GM19455 (cell line): ENCODE data around the gene CHST9.

ENCODE experiments used
- ATAC-seq: cut with Tn5 transposase; IDR thresholded peaks from one replicate; pipeline ENCODE4 v1.9.1; 2021; ENCODE audit not compliant: unreplicated experiment

Gene CHST9

DNA sequence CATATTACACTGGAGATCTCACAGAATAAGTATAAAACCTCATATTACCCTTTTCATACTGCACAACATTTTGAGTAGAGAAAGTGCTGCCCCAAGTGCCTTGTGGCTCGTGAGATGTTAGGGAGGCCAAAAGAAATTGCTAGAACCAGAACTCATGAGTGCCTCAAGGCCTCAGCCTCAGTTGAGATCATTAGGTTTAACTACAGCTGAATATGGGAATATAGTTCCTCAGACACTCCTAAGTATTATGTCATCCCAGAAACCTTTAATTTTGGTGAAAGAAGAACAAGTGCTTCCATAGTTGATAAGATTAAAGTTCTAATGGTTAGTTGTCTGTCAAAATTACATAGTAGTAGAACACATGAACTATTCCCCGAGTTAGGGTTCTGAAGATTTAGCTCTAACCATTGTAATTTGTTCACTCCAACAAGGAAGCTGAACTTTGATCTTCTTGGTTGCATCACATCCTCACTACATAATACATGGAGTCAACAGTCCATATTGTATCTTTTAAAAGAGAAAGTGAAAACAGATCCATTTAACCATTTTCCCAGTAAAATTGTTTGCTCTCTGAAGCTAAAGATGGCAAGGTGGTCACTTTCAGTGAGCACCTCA is 310.0 kb downstream of the CHST9 start:
- no peak for ATAC-seq

DNA sequence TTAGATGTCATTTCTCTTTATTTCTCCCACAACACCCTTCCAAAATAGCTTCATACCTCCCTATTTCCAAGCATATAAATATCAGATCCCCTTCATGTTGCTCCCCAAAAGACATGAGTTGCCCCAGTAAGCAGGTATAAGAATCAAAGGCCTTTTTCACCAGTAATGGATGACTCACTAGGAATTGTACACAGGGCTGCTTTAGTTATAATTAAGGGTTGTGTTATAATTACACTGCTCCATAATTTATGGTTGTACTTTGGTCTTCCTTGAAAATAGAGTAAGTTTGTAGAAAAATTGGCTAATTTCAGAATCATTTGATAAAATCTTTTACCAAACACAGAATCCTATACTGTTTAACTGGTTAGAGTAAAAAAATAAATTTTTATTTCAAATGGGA is 310.8 kb downstream of the CHST9 start:
- no peak for ATAC-seq

DNA sequence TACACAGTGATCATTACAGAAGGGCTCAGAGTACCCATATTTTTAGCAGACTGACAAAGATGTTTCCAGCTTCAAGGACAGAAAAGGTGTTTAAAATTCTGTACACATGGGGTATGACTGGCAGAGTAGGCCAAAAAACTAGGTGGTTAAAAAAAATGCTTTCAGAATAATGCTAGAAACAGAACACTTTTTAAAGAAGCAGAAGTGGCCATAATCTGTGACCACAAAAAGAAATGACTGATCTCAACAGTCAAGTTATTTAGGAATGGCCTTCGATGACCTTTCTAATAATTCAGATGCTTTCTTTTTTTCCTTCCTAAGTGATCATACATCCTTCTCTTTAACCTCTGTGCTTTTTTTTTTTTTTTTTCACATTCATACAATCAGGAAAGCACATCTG is 315.5 kb downstream of the CHST9 start:
- peak; percentile 60 for ATAC-seq

DNA sequence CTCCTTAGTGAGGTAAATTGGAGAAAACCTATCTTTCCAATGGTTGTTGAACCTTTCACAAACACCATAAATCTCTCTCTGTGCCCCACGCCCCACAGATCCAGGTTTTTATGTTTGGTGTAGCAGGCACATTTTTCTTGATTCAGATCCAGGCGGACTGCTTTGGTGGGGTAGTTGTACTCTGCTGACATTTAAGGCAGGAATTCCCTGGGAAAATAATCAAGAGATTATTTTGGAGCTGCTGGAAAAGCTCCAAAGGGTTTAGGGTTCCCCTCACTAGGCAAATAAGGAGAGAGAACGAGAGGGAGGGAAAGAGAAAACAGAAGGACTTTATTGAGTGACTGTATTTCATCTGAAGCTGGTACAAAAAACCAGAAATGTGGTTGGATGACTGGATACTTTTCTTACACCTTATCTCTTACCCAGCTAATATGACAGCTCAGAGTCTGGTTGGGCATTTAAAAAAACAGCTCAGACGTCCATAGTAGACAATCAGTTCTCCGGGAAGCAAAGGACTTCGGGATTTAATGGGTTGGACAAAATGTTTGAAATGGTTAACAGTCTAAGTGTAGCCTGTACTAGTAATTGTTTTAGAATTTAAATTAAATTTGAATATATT is 316.0 kb downstream of the CHST9 start:
- ATAC-seq = no peak

DNA sequence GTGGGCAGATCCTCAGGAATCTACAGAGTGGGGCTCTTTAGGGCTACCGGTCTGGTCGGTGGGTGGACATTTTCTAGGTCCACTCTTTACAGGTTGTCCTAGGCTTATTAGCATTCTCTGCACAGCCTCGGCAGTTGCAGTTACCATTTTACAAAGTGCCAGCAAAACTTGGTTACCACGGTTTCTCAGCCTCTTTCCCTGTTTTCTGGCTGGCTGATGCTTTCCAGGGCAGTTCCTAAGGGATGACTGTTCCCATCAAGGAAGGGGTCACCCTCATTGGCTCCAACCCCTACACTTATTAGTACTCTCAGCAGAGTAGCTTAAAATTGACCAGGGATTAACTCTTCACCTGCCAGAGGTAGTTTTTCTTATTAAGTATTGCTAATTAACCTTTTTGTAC is 317.6 kb downstream of the CHST9 start:
- no peak for ATAC-seq

DNA sequence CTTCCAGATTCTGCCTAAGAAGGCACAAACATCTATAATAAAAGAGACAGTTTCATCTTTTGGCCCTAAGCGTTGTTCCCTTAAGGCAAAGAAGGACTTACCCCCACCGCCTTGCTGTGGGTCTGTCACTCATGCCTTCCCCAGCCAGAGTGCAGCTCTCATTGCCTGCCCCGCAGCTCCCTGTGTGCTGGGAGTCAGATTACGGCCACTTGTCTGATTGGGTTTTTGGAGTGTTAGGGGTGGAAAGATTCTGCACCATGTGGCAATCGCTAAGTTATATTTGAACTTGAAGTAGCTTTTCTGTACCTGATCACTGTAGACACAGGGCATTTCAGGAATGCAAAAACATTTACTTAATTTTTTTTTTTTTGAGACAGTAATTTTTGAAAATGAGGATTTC is 319.6 kb downstream of the CHST9 start, which contains the start of gene AQP4:
AQP4 (minus strand) TSS at position 151 of the 400 bp plus-strand sequence; CDS start at position 133, 18 bp downstream.
- no peak for ATAC-seq

DNA sequence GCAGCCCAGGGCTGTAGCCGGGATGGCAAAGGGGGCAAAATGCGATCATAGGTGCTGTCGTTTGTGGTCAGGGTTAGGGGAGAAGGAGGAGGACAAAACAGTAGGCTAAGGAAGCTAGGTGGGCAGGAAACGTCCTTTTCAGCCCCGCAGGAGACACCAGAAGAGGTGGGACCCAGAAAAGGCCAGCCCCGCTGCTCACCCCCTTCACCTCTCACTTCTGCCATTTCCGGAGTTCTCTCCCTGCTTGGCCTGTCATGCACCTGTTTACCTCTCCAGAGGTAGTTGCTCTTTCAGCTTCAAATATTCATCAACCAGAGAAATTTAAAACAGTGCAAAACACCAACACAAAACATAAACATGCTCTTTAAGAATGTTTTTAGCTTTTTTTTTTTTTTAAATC is 320.4 kb downstream of the CHST9 start:
- ATAC-seq = no peak

DNA sequence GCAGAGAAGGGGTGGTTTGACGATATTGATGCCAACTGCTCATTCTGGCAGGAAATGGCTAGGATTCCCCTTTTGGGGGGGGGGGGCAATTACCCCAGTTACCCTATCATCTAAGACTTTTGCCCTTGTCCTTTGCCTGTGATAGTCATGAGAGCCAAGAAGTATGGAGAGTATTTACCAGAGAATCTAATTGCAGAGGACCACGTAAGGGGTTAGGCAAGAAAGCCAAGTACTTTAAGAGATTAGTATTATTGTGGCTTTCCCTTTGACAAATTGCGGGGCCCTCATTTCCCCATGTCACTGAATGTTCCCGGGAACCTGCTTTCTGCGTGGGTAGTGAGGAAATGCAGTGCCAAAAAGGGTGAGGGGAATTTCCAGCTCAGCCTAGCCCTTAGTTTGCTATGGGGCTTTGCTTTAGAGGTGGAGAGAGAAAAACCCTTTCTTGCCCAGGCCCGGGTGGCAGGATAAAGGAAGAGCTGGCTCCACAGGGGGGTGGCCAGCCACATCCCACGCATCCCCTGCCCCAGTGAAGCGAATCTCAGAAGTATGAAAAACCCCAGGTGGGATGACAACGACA is 321.1 kb downstream of the CHST9 start:
- no peak for ATAC-seq

DNA sequence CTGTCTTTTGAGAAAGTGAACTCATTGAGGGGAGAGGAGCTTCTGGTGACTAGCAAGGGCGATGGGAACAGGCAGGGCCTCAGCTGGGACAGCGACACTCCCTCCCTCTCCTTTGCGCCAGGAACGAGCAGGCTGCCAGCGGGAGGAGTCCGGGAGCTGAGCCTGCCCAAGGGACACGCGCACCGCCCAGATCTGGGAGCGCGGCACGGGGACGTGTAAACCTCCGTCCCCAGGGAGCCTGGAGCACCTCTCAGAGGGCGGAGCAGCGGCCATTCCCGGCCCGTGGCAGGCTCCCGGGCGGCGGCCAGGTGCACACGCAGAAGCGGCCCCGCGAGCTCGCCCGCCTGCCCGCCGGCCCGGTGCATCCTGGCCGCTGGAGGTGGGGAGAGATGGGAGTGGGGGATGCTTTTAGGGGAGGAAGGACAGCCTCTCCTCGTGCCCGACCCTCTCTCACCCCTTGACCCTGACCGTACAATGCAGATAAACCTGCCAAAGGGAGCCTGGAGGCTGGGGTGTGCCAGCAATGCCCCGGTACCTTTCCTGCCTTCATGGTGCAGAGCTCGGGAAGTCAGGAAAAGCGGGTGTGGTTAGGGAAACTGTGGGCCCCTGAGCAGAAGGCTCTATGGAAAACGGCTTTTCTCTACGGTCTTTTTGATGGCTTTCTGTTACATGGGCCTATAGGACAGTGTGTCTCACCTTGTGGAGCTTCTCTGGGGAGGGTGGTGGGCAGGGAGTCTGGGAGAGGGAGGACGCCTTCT is 321.8 kb downstream of the CHST9 start:
- ATAC-seq = no peak

DNA sequence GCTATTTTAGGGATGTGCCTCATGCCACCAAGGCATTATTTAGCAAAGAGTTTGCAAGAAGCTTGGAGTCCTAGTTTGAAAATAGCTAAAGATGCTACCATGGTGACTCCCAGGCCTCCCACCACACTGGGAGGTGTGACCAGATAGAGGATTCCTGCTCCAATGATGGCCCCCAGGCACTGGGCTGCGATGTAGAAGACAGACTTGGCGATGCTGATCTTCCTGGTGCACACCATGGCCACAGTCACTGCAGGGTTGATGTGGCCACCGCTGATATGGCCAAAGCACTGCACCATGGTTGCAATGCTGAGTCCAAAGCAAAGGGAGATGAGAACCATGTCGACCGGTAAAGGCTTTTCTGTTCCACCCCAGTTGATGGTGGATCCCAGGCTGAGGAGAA is 323.0 kb downstream of the CHST9 start:
- no peak for ATAC-seq
